T-helper 9 cell (primary cell): Measurements from ENCODE around the gene NRP1.

Experiments used
- DNase-seq: peaks from one replicate; pipeline ENCODE4 v3.0.0-alpha.2; 2020

NRP1 gene

GRCh38 chr10:33174674-33175434 is 159.6 kb downstream of the NRP1 start:
- DNase-seq, result no peak

- DNase-seq, result no peak
Observed at GRCh38 chr10:33165911-33166310, 168.6 kb downstream of the NRP1 start.

- no peak for DNase-seq
Observed at GRCh38 chr10:33164060-33164709, 170.3 kb downstream of the NRP1 start.

- no peak for DNase-seq
Observed at GRCh38 chr10:33162248-33162575, 172.3 kb downstream of the NRP1 start.

GRCh38 chr10:33161550-33162247 is 172.8 kb downstream of the NRP1 start:
- no peak for DNase-seq

- DNase-seq, result no peak
Observed at GRCh38 chr10:33160151-33160550, 174.3 kb downstream of the NRP1 start.

- DNase-seq, result no peak
Observed at GRCh38 chr10:33157103-33157502, 177.4 kb downstream of the NRP1 start.

GRCh38 chr10:33155720-33156638 is 178.5 kb downstream of the NRP1 start:
- no peak for DNase-seq

- no peak for DNase-seq
Observed at GRCh38 chr10:33154590-33154989, 179.9 kb downstream of the NRP1 start.

- no peak for DNase-seq
Observed at GRCh38 chr10:33153968-33154327, 180.5 kb downstream of the NRP1 start.

- DNase-seq, result no peak
Observed at GRCh38 chr10:33153251-33153967, 181.1 kb downstream of the NRP1 start.

- DNase-seq, result no peak
Observed at GRCh38 chr10:33152750-33153149, 181.7 kb downstream of the NRP1 start.

- no peak for DNase-seq
Observed at GRCh38 chr10:33152146-33152545, 182.3 kb downstream of the NRP1 start.

GRCh38 chr10:33151344-33151864 is 183.1 kb downstream of the NRP1 start:
- DNase-seq, result no peak

- DNase-seq, result no peak
Observed at GRCh38 chr10:33150889-33151288, 183.6 kb downstream of the NRP1 start.

GRCh38 chr10:33150146-33150545 is 184.3 kb downstream of the NRP1 start:
- DNase-seq, result no peak

- no peak for DNase-seq
Observed at GRCh38 chr10:33147013-33147310, 187.5 kb downstream of the NRP1 start.

GRCh38 chr10:33146189-33147012 is 188.1 kb downstream of the NRP1 start:
- no peak for DNase-seq

- no peak for DNase-seq
Observed at GRCh38 chr10:33145451-33146188, 188.8 kb downstream of the NRP1 start.

- DNase-seq, result no peak
Observed at GRCh38 chr10:33143160-33143728, 191.2 kb downstream of the NRP1 start.
